C4-2B (cell line): ENCODE measurements around the gene ATP8B2.
"Not testable (repeated sequence)": the region's sequence is repeated elsewhere in the genome, so short reads cannot be mapped to it uniquely, and the experiment has no call there.

Source experiments
- H3K27ac ChIP-seq: fragments of 450-650 bp; 2 replicates; pipeline ENCODE4 v1.5.1; 2017
- CTCF ChIP-seq: fragments of 450-650 bp; conservative IDR thresholded peaks from 2 replicates; pipeline ENCODE4 v1.5.1; 2017; ENCODE audit warnings: mild to moderate bottlenecking
- ZFX ChIP-seq: fragments of 450-650 bp; IDR thresholded peaks from 2 replicates; pipeline ENCODE4 v1.6.1; 2017

The ATP8B2 gene

GRCh38 chr1:154352581-154353459, 27.5 kb downstream of the ATP8B2 start:
- no peak for TF ChIP-seq ZFX
- no peak for TF ChIP-seq CTCF
- peak overlapping the region; percentile 75 for H3K27ac ChIP-seq

- TF ChIP-seq ZFX (no peak), CTCF (no peak; the same call in 1 of the 2 replicates)
- peak overlapping the region; percentile 75 for H3K27ac ChIP-seq
These were observed 28.2 kb downstream of the ATP8B2 start for GRCh38 chr1:154353460-154353904.

- H3K27ac ChIP-seq = peak overlapping the region; percentile 75; the same call in 1 of the 2 replicates
- TF ChIP-seq ZFX (no peak), CTCF (no peak)
These were observed 28.6 kb downstream of the ATP8B2 start for GRCh38 chr1:154353966-154354365.

- no peak overlapping the region for H3K27ac ChIP-seq
- TF ChIP-seq ZFX (no peak), CTCF (no peak)
These were observed 33.2 kb downstream of the ATP8B2 start for GRCh38 chr1:154358519-154358918.

GRCh38 chr1:154360288-154360687, 35.0 kb downstream of the ATP8B2 start:
- TF ChIP-seq CTCF (no peak), ZFX (no peak)
- no peak overlapping the region for H3K27ac ChIP-seq

- H3K27ac ChIP-seq = not testable (repeated sequence)
These were observed 35.6 kb downstream of the ATP8B2 start for GRCh38 chr1:154360881-154361280.

- TF ChIP-seq CTCF = no peak
- no peak for TF ChIP-seq ZFX
- no peak overlapping the region for H3K27ac ChIP-seq
These were observed 36.0 kb downstream of the ATP8B2 start for GRCh38 chr1:154361357-154361756.

- no peak for TF ChIP-seq CTCF
- TF ChIP-seq ZFX = no peak
- H3K27ac ChIP-seq = no peak overlapping the region
These were observed 46.1 kb downstream of the ATP8B2 start for GRCh38 chr1:154371436-154371835.

GRCh38 chr1:154373777-154374357, 48.5 kb downstream of the ATP8B2 start:
- not testable (repeated sequence) for H3K27ac ChIP-seq
